Measurements from ENCODE around the gene PCBP3.

- TF ChIP-seq CTCF (IDR thresholded peaks at IDR 0.05; ENCODE audit: insufficient read depth, low read length) (no peak), POLR2AphosphoS5 (IDR thresholded peaks at IDR 0.05; ENCODE audit: low read depth) (peak; percentile 35; the same call in 1 of the 2 replicates)
- TF ChIP-seq, protein P1, sequence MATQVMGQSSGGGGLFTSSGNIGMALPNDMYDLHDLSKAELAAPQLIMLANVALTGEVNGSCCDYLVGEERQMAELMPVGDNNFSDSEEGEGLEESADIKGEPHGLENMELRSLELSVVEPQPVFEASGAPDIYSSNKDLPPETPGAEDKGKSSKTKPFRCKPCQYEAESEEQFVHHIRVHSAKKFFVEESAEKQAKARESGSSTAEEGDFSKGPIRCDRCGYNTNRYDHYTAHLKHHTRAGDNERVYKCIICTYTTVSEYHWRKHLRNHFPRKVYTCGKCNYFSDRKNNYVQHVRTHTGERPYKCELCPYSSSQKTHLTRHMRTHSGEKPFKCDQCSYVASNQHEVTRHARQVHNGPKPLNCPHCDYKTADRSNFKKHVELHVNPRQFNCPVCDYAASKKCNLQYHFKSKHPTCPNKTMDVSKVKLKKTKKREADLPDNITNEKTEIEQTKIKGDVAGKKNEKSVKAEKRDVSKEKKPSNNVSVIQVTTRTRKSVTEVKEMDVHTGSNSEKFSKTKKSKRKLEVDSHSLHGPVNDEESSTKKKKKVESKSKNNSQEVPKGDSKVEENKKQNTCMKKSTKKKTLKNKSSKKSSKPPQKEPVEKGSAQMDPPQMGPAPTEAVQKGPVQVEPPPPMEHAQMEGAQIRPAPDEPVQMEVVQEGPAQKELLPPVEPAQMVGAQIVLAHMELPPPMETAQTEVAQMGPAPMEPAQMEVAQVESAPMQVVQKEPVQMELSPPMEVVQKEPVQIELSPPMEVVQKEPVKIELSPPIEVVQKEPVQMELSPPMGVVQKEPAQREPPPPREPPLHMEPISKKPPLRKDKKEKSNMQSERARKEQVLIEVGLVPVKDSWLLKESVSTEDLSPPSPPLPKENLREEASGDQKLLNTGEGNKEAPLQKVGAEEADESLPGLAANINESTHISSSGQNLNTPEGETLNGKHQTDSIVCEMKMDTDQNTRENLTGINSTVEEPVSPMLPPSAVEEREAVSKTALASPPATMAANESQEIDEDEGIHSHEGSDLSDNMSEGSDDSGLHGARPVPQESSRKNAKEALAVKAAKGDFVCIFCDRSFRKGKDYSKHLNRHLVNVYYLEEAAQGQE (IDR thresholded peaks at IDR 0.05; ENCODE audit: insufficient replicate concordance, low read depth) = no peak
Observed at GRCh38 chr21:45618287-45618686, 25.2 kb upstream of the PCBP3 start.
